Retina (tissue), 1 donor: ENCODE data around the gene NLGN2.

Source experiments
- DNase-seq: peaks from one replicate; pipeline ENCODE4 v3.0.0-alpha.2; 2016

Gene NLGN2

GRCh38 chr17:7437950-7438614 is 30.4 kb downstream of the NLGN2 start:
- DNase-seq, result peak; percentile 78

GRCh38 chr17:7438656-7439460 is 31.2 kb downstream of the NLGN2 start:
- no peak for DNase-seq

- peak; percentile 54 for DNase-seq
Observed at GRCh38 chr17:7439462-7440112, 31.9 kb downstream of the NLGN2 start, which contains the start of gene FGF11. Gene FGF11, plus strand, starts transcription at chr17:7439512. Its CDS starts 109 bp downstream, at chr17:7439621.

GRCh38 chr17:7440113-7440833 is 32.6 kb downstream of the NLGN2 start:
- peak; percentile 95 for DNase-seq

GRCh38 chr17:7440834-7441195 is 33.2 kb downstream of the NLGN2 start:
- no peak for DNase-seq

GRCh38 chr17:7441266-7441665 is 33.6 kb downstream of the NLGN2 start:
- no peak for DNase-seq

- DNase-seq, result no peak
Observed at GRCh38 chr17:7442142-7442541, 34.5 kb downstream of the NLGN2 start.

- DNase-seq, result no peak
Observed at GRCh38 chr17:7443499-7444485, 36.1 kb downstream of the NLGN2 start.

GRCh38 chr17:7444682-7445618 is 37.3 kb downstream of the NLGN2 start, which contains the start of gene CHRNB1:
Gene CHRNB1, plus strand, starts transcription at chr17:7445061. Its CDS starts 67 bp downstream, at chr17:7445128.
- peak; percentile 74 for DNase-seq

GRCh38 chr17:7445619-7445968 is 37.9 kb downstream of the NLGN2 start:
- DNase-seq, result no peak

- no peak for DNase-seq
Observed at GRCh38 chr17:7448461-7448860, 40.8 kb downstream of the NLGN2 start.

- DNase-seq, result no peak
Observed at GRCh38 chr17:7459961-7460545, 52.4 kb downstream of the NLGN2 start.

GRCh38 chr17:7460850-7461660 is 53.4 kb downstream of the NLGN2 start:
- DNase-seq, result no peak

GRCh38 chr17:7462474-7463371 is 55.1 kb downstream of the NLGN2 start:
- no peak for DNase-seq

- DNase-seq, result no peak
Observed at GRCh38 chr17:7463372-7463846, 55.8 kb downstream of the NLGN2 start.

GRCh38 chr17:7464081-7464480 is 56.4 kb downstream of the NLGN2 start:
- DNase-seq, result no peak

GRCh38 chr17:7465597-7466275 is 58.1 kb downstream of the NLGN2 start:
- DNase-seq, result no peak

- DNase-seq, result no peak
Observed at GRCh38 chr17:7466318-7466638, 58.6 kb downstream of the NLGN2 start.
